AG09309 (cell line): ENCODE results near the gene KIAA1671.
A peak's percentile ranks its signal among the peaks of the same experiment; 100 is the strongest.

Source experiments
- DNase-seq: peaks from one replicate; pipeline ENCODE4 v3.0.0-alpha.2; 2010; ENCODE audit warnings: low read depth
- H3K4me3 ChIP-seq: 2 replicates; pipeline ENCODE4 v1.5.1; 2011; ENCODE audit warnings: mild to moderate bottlenecking, low read depth, low read length, moderate library complexity; ENCODE audit not compliant: control insufficient read depth
- TF ChIP-seq, protein P1 (sequence below): IDR thresholded peaks from 2 replicates; pipeline ENCODE4 v1.5.1; 2011; ENCODE audit warnings: mild to moderate bottlenecking, low read depth, low read length, inconsistent platforms; ENCODE audit not compliant: insufficient read depth, control insufficient read depth; ENCODE audit errors: missing control alignments

KIAA1671 gene

DNA sequence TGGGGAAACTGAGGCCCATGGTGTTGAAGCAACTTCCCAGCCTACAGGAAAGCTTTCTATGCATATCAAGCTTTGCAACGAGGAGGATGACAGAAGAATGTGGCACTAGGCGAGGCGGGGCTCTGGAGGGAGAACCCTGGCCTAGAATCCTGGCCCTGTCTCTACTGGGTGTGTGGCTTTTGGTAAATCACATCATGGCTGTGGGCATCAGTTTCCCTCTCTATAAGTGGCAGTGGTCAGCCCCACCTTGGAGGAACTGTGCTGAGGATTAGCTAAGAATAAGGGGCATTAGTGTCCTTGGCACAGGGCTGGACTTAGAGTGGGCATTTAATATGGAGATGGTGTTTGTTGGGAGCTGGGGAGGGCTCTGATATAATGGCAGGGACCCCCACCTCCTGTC is 124.5 kb downstream of the KIAA1671 start:
- TF ChIP-seq, protein P1, sequence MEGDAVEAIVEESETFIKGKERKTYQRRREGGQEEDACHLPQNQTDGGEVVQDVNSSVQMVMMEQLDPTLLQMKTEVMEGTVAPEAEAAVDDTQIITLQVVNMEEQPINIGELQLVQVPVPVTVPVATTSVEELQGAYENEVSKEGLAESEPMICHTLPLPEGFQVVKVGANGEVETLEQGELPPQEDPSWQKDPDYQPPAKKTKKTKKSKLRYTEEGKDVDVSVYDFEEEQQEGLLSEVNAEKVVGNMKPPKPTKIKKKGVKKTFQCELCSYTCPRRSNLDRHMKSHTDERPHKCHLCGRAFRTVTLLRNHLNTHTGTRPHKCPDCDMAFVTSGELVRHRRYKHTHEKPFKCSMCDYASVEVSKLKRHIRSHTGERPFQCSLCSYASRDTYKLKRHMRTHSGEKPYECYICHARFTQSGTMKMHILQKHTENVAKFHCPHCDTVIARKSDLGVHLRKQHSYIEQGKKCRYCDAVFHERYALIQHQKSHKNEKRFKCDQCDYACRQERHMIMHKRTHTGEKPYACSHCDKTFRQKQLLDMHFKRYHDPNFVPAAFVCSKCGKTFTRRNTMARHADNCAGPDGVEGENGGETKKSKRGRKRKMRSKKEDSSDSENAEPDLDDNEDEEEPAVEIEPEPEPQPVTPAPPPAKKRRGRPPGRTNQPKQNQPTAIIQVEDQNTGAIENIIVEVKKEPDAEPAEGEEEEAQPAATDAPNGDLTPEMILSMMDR = no peak
- DNase-seq = no peak
- H3K4me3 ChIP-seq = no peak overlapping the region

DNA sequence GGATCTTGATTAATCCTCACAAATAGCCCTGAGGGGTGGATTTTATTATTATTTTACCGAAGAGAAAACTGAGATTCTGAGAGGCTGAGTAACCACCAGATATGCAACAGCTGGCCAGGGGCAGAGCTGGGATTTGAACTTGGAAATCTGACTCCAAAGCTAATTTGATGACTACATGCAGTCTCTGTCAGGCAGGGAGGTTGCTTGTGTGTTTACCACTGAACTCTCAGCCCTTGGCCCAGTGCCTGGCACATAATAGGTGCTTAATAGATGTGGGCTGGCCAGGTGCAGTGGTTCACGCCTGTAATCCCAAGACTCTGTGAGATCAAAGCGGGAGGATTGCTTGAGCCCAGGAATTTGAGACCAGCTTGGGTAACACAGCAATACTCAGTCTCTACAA is 125.4 kb downstream of the KIAA1671 start:
- DNase-seq = no peak
- TF ChIP-seq, protein P1 = no peak
- no peak overlapping the region for H3K4me3 ChIP-seq

DNA sequence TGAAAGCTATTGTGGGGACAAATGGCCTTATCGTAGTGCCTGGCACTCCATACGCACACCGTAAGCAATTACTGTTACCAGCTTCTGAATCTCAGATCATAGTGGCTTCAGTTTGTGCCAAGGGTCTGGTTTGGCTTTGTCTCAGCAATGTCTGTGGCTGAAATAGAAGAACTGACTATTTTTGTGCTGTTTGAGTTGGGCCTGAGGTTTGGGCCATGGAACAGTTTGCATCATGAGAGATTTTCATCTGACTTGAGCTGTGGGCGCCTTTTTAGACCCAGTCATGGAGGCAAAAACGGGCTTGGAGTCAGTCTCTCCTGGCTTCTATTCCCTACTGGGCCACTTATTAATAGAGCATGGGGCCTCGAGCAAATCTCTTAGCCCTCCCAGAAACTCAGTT is 126.1 kb downstream of the KIAA1671 start:
- no peak for DNase-seq
- TF ChIP-seq, protein P1 = no peak

DNA sequence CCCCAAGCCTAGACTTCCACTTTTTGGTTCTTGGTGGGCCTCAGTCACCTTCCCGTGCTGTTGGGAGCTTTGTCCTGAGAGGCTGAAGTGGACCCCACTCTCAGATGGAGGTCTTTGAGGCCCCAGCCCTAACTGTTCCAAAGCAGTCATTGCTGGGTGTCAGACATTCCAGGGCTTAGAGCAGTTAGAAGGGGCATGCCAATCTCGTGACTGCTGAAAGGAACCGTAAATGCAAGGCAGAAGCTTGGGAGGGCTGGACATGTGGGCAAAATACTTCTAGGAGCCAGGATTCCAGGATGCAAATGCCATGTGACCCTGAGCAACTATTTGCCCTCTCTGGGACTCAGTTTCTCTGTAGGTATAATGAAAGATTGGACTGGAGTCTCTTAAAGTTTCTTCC is 128.3 kb downstream of the KIAA1671 start:
- H3K4me3 ChIP-seq = no peak overlapping the region
- no peak for DNase-seq
- TF ChIP-seq, protein P1 = no peak

More for the DNA sequence above, 126.1 kb downstream of the KIAA1671 start:
- H3K4me3 ChIP-seq = no peak overlapping the region

DNA sequence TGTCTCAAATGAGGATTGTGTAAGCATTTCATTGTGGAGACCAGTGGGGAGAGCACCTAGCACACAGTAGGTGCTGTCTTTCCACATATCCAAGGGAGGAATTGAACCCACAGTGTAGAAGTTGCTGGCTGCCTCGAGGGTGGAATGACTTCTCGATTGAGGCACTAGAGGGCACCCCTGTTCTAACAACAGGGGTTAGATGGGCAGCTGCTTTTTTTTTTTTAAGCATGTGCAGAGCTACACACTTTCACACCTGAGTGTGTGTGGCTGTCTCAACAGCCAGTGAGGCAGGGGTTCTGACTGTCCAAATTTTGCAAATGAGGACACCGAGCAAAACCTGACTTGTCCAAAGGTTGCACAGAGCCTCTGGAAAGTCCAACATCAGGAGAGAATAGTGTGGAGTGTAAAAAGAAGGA is 128.9 kb downstream of the KIAA1671 start:
- no peak overlapping the region for H3K4me3 ChIP-seq
- DNase-seq = no peak
- TF ChIP-seq, protein P1 = peak; percentile 20

DNA sequence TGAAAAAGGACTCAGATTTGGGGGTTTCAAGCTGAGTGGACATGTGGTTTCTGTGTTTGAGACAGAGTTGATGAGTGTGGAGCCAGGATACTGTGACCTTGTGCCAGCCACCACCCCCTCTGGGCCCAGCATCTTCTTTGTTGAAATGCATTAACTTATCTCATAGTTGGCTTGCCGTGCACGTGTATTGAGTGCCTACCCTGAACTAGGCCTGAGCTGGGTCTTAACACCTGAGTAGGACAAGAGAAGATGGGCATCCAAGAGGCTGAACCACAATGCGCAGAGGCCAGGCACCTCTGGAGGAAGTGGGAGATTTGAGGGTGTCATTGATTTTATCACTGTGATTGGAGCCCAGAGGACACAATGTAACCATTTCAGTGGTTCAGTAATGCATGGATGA is 129.6 kb downstream of the KIAA1671 start:
- H3K4me3 ChIP-seq = no peak overlapping the region
- no peak for DNase-seq
- TF ChIP-seq, protein P1 = no peak
